GM19328 (cell line): ENCODE data around the gene SSH2.
A peak's percentile ranks its signal among the peaks of the same experiment; 100 is the strongest.

ENCODE experiments used
- ATAC-seq: cut with Tn5 transposase; IDR thresholded peaks from one replicate; pipeline ENCODE4 v1.9.1; 2021; ENCODE audit warnings: mild to moderate bottlenecking, moderate library complexity; ENCODE audit not compliant: unreplicated experiment

Gene SSH2

GRCh38 chr17:29615048-29615385, 315.0 kb downstream of the SSH2 start:
- ATAC-seq, result peak; percentile 5

GRCh38 chr17:29614349-29615047, 315.5 kb downstream of the SSH2 start:
- ATAC-seq, result no peak

GRCh38 chr17:29613856-29614255, 316.2 kb downstream of the SSH2 start:
- ATAC-seq, result no peak

GRCh38 chr17:29613352-29613837, 316.6 kb downstream of the SSH2 start:
- no peak for ATAC-seq

DNA sequence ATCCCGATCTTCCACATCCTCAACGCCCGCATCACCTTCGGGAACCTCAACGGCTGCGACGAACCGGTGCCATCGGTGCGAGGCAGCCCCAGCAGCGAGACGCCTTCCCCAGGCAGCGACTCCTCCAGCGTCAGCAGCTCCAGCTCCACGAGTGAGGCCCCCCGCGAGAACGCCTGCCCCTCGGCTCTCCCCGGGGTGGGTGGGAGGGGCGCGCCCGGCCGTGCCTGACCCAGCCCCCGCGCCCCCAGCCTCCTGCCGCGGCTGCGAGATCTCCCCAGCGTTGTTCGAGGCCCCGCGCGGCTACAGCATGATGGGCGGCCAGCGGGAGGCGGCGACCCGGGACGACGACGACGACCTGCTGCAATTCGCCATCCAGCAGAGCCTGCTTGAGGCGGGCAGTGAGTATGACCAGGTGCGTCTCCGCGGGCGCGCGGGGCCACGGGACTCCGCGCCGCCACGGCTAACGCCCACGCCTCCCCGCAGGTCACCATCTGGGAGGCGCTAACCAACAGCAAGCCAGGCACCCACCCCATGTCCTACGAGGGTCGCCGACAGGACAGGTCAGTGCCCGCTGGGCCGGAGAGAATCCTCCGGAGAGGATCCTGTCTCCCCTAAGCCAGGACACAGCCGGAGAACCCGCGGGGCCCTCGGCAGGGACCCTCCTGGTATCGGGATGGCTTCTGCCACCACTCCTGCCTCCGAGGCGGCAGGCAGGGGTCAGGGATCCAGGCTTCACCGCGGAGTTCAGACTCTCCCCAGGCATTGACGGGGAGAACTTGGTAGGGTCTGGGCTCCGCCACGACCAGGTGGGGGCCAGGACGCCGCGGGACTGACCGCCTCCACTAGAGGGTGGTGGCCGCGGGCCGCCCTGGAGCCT, 317.4 kb downstream of the SSH2 start:
- ATAC-seq, result no peak

- no peak for ATAC-seq
Observed at GRCh38 chr17:29612094-29612403, 318.0 kb downstream of the SSH2 start.

GRCh38 chr17:29611351-29612093, 318.5 kb downstream of the SSH2 start:
- no peak for ATAC-seq

DNA sequence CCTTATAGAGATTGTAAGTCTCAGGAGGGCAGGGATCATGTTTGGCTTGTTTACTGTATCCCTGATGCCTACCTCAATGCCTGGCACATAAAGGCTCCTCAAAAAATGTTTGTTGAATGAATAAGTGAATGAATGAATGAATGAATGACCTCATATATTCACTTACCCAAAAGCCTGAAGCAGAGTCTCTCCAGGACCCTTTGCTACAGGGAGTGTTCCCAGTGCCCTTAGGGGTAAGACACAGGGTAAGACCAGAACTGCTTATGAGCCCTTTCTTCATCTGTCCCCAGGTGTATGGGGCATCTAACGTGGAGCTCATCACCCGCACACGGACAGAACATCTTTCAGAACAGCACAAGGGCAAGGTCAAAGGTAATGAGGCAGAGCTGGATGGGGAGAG, 319.6 kb downstream of the SSH2 start:
- no peak for ATAC-seq

- ATAC-seq, result no peak
Observed at GRCh38 chr17:29608986-29609385, 321.0 kb downstream of the SSH2 start.

DNA sequence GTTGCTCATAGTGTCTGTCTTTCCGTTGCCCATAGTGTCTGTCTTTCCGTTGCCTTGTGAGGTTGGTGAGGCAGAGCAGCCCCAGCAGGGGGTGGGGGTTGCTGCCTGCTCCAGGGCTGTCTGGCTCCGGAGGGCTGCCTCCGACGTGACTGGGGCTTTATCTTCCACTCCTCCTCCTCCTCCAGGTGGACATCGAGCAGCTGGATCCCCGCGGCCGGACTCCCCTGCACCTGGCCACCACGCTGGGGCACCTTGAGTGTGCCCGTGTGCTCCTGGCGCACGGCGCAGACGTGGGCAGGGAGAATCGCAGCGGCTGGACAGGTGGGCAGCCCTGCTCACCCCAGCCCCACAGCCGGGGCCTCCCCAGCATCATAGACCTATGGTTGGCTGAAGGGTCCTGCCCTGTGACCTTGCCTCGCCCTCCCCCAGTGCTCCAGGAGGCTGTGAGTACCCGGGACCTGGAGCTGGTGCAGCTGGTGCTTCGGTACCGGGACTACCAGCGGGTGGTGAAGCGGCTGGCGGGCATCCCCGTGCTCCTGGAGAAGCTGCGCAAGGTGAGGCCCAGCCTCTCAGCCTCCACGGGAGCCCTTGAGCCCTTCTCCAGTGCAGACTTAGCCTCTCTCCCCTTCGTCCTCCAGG, 322.4 kb downstream of the SSH2 start:
- ATAC-seq, result no peak

- ATAC-seq, result no peak
Observed at GRCh38 chr17:29603109-29603674, 326.8 kb downstream of the SSH2 start.

DNA sequence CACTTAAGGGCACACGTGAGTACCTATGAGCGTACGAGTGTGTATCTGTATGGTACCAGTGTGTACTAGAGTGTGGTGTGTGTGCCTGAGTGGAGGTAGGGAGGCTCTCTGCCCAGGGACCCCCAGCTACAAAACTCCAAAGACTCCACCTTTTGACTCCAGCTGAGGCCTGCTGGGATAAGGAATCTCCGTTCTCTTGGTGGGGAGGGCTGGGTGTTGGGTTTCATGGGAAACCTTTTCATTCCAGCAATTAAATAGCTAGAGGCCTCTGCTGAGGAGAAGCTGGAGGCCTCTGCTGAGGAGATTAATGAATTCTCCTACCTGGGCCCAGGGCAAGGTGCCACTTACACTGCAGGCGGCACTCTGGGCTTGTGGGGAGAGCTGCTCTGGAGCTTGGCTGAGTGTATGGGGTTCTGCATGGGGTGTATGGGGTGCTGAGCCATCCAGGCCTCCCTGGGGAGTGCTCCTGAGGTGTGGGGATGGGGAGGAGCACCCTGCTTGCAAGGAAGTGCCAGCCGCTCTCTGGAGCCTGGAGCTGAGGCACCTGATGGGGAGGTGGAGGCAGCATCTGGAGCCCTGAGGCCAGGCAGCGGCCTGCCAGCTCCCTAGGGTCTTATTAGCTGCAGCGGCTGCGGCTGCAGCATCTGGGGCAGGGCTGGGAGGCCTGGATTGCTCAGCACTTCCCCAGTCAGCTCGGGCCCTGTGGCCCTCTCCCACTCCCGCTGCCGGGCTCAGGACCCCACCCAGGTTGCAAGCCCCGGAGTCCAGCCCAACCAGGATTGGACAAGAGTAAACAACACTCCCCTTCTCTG, 332.5 kb downstream of the SSH2 start:
- ATAC-seq, result no peak

GRCh38 chr17:29596811-29597210, 333.2 kb downstream of the SSH2 start:
- ATAC-seq, result no peak

DNA sequence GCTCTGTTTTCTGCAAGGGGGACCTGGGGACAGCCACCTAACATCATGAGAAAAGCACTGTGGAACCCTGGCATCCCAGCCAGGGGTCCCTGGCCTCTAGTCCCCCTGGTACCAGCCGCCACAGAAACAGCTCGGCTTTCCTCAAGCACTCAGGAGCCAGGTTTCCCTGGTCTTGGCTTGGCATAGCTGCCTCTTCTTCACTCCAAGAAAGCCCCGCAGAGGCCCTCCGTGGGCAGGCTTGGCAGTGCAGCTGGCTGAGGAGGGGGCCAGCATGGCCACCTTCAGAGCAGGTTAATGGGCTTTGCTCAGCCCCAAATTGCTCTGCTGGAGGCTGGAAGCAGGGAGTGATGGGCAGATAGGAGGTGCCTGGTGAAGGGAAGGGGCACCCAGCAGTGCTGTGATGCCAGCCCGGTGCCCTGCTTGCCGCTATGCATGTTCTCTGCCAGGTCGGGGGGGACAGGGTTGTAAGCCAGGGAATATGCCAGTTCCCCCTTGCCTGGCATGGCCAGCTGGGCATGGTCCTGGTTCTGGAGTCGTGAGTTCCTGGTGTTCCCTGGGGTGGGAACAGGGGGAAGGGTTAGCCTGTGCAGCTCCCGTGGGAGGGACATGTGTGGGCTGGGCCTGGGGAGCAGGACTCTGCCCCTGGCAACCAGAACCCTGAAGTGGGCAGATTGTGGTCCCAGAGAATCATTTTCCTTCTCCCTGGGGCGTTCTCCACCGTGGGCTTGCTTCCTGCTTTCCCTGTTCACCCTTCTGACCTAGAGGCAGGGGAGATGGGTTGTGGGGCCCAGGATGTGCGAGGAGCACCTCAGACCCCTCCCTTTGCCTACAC, 333.9 kb downstream of the SSH2 start:
- no peak for ATAC-seq

DNA sequence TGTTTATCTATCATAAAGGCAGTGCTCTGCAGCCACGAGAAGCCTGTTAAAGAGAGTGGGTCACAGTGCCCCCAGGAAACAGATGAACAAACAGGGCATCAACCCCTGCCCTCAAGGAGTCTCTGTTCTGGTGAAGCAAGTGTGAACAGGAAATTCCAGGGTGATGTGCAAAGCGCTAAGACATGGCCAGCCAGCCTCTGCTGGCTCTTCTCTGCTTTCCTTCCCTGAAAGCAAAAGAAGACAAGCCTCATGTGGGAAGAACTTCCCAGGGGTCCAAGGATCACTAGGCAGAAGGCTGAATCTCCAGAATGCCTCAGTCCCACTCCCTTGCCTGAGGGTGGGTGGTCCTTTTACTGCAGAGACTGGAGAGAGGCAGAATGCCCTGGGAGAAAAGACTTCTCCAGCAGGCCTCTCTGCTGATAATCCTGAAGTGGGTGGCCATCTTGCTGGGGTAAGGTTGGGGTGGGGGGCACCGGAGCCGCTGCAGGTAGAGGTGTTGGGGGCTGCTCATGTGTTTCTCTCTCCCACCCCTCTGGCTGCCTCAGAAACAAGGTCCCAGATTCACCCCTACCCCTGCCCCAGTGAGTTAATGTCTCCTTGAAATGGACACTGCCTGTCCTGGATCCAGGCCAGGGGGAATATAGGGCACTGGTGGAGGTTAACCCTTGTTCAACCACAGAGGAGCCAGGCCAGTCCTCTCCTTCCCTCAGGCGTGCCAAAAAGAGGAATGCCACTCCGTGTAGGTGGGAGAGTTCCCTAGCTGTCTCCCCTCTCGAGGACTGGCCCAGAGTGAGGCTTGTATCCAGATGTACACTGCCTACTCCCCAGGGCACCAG, 334.7 kb downstream of the SSH2 start:
- ATAC-seq, result no peak

DNA sequence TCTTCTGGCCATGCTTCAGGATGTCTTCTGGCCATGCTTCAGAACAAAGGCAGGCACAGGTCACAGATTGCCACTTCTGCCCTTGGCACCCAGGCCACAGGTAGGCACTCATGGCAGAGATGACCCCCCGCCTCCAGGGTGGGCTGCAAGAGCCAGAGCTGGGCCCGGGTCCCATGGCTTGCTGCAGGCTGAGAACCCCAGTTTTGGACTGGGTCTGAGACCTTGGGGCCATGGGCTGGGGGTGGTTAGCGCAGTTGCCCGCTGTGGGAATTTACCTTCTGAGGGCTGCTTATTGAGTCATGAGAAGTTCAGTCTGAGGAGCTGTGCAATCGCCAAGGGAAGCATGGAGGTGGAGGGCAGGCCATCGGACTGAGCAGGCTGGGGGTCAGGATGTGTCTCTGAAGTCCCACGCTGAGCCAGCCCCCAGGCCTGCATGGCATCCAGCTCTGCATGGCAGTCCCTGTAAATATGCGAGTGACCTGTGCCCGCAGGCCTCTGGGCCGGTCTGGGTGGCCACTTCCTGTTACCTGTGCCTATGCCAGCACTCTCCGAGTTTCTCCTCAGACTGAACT, 335.4 kb downstream of the SSH2 start:
- no peak for ATAC-seq

DNA sequence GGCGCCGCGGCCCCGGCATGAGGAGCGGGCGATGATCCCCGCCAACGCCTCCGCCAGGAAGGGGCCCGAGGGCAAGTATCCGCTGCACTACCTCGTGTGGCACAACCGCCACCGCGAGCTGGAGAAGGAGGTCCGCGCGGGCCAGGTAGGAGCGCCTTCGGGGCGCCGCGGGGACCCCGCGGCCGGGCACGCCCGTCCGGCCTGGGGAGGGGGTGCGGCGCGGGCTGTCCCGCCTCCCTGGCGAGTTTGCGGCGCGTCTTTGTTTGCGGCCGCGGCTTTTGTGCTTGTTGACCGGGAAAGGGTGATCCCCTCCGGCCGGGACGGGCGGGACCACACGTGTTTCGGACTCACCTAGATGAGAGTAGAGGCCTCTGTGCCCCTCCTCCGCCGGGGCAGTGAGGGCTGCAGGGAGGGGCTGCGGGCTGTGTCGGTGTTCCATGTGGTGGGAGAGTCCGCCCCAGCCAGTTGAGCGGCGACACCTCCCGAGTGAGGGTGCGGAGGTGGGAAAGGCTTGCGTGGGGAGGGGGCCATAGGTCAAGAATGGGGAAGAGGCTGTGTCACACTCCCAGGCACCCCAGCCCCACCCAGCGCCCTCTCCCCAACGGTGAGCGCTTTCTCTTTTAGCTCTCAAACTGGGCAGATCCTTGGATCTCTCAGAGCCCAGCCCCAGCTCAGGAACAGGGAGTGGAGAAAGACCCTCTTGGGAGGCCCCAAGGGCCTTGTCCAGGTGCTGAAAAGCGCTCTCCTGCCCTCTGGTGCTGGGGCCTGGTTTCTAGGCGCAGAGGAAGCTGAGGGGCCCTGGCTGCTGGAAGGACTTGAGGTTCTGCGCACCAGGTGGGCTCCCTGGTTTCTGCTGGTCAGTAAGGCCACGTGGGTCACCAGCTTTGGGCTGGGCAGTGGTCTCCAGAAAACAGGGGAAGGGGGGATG, 336.2 kb downstream of the SSH2 start:
- no peak for ATAC-seq
